NT2/D1 (cell line): ENCODE measurements around the gene POLR2H.

Source experiments
- SUZ12 ChIP-seq: IDR thresholded peaks from 2 replicates; pipeline ENCODE4 v1.6.1; 2011; ENCODE audit not compliant: insufficient read length, insufficient read depth; ENCODE audit errors: extremely low read depth
- YY1 ChIP-seq: IDR thresholded peaks from 2 replicates; pipeline ENCODE4 v1.6.1; 2011; ENCODE audit not compliant: insufficient read length, insufficient read depth

DNA sequence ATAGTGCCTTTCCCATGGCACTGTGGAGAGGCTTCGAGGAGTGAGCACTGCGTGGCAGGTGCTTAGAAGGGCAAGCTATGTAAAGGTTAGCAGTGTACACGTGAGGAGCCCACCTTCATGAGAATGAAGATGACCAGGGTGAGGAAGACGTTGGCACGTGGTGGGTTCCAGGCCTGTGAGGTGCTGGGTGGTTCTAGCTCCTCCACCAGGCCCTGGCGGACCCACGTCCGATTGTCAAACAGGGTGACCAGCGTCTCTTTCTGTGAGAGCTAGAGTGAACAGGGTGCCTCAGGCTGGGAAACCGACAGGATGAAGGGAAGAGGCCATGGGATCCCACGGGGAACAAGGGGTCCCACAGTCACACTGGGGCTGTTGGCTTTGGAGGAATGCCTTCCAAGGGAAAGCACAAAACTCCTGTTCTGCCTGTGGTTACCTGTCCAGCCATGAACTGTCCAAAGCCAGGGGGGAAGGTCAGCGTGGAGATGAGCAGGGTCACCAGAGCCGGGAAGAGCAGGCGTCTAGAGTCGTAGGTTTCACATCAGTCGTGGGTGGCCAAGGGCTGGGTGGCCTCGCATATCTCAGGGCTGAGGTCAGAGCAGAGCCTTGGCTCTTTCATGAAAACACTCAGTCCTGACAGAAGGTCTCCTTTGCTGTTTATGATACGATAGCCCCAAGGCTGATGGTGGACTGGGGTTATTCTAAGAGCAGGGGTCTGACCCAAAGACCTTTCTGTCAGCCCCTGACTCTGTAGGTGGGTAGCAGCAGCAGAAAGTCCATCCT is 6.1 kb upstream of the POLR2H start:
- TF ChIP-seq SUZ12 (no peak), YY1 (no peak)
